HG03342 (cell line): ENCODE measurements around the gene TUBA1C.
"Not testable (repeated sequence)": the region's sequence is repeated elsewhere in the genome, so short reads cannot be mapped to it uniquely, and the experiment has no call there.

Experiments
- ATAC-seq: cut with Tn5 transposase; IDR thresholded peaks from one replicate; pipeline ENCODE4 v1.9.1; 2021; ENCODE audit warnings: mild to moderate bottlenecking, moderate library complexity; ENCODE audit not compliant: unreplicated experiment

TUBA1C gene

GRCh38 chr12:49305762-49306510 is 41.1 kb downstream of the TUBA1C start:
- ATAC-seq, result no peak

GRCh38 chr12:49309386-49309785 is 44.5 kb downstream of the TUBA1C start:
- no peak for ATAC-seq

- ATAC-seq, result not testable (repeated sequence)
These were observed 45.6 kb downstream of the TUBA1C start for GRCh38 chr12:49310451-49311000.

- no peak for ATAC-seq
These were observed 49.9 kb downstream of the TUBA1C start for GRCh38 chr12:49314811-49315210.

GRCh38 chr12:49317118-49317517 is 52.2 kb downstream of the TUBA1C start:
- not testable (repeated sequence) for ATAC-seq

GRCh38 chr12:49320411-49321103 is 55.7 kb downstream of the TUBA1C start:
- not testable (repeated sequence) for ATAC-seq

- no peak for ATAC-seq
These were observed 57.5 kb downstream of the TUBA1C start for GRCh38 chr12:49322367-49322707.

- ATAC-seq, result peak; percentile 97
These were observed 58.0 kb downstream of the TUBA1C start, which contains the start of gene TROAP for GRCh38 chr12:49322708-49323523. Gene TROAP (plus strand): TSS chr12:49323255. CDS start chr12:49323609, 354 bp downstream.

GRCh38 chr12:49323524-49324097 is 58.7 kb downstream of the TUBA1C start:
- no peak for ATAC-seq
